GM23338 (cell line): Measurements from ENCODE around the gene PRPF4. TPM values are rescaled to one million over a fixed set of nuclear protein-coding genes. Genes with fewer than 3 reads are reported as not detected.

Experiments used
- CREB1 ChIP-seq: fragments of 250-450 bp; sonication (Bioruptor Pico); IDR thresholded peaks from 2 replicates; pipeline ENCODE4 v1.5.0; 2020; ENCODE audit warnings: low read depth, mild to moderate bottlenecking, moderate library complexity
- EZH2 ChIP-seq: fragments of 200-600 bp; sonication (generic); IDR thresholded peaks from one replicate; pipeline ENCODE4 v1.8.0; 2017; ENCODE audit warnings: antibody characterized with exemption, mild to moderate bottlenecking, low read depth; ENCODE audit not compliant: unreplicated experiment
- POLR2AphosphoS5 ChIP-seq: IDR thresholded peaks from 2 replicates; pipeline ENCODE4 v1.6.1; 2016; ENCODE audit warnings: antibody characterized with exemption, low read depth
- ZNF331 ChIP-seq: fragments of 250-450 bp; sonication (Bioruptor Pico); IDR thresholded peaks from 2 replicates; pipeline ENCODE4 v1.5.0; 2020; ENCODE audit warnings: low read depth, mild to moderate bottlenecking, moderate library complexity
- polyA plus RNA-seq: library from polyadenylated mRNA; unstranded; fragments of >200 nt; fragmentation: Nextera tagmentation; extraction: Ambion mirVana; gene quantifications from 2 replicates; pipeline ENCODE4 v1.2.1, GENCODE V29; 2016
- total RNA-seq: library from RNA; depleted of rRNA; stranded (reverse); fragments of >200 nt; shearing (Covaris generic); gene quantifications from 2 replicates; pipeline ENCODE4 v1.2.3, GENCODE V29; 2014
- TF ChIP-seq, protein P1 (sequence below): fragments of 250-450 bp; sonication (Bioruptor Pico); IDR thresholded peaks from 2 replicates; pipeline ENCODE4 v1.5.0; 2020; ENCODE audit warnings: mild to moderate bottlenecking, moderate library complexity
- TF ChIP-seq, protein P2 (sequence below): IDR thresholded peaks from one replicate; pipeline ENCODE4 v1.6.1; 2018; ENCODE audit warnings: antibody characterized with exemption; ENCODE audit not compliant: unreplicated experiment
- TF ChIP-seq, protein P3 (sequence below), 2 experiments: fragments of 200-600 bp in 1 of 2; sonication (generic) in 1 of 2; conservative IDR thresholded peaks; 2 replicates each; pipeline versions ENCODE4 v1.5.1 to v1.6.1; 2016 to 2017; ENCODE audit warnings: antibody characterized with exemption in 2 of 2, low read depth in 2 of 2, mild to moderate bottlenecking in 2 of 2, moderate library complexity in 1 of 2

PRPF4 gene
- total and polyA plus RNA-seq, 2 experiments from 2014 or later, result 18.7 to 34.6 TPM

DNA sequence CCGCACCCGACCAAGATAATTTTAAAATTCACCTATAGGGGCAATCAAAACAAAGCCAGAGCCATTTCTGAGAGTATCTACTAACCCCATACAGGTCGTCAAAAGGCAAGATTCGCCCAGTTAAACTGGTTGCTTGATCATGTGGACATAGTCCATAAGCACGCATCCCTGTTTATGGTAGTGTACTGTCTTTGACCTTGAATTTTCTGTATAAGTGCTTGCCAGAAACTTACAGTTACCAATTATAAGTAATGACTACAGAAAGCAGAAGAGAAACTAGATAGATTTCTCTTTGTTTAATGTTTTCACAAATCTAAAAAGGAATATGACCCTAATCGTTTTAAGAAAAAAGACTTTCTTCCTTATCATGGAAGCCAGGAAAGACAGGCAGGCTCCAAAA lies 28.5 kb upstream of the PRPF4 start (continued):
- TF ChIP-seq, protein P1, sequence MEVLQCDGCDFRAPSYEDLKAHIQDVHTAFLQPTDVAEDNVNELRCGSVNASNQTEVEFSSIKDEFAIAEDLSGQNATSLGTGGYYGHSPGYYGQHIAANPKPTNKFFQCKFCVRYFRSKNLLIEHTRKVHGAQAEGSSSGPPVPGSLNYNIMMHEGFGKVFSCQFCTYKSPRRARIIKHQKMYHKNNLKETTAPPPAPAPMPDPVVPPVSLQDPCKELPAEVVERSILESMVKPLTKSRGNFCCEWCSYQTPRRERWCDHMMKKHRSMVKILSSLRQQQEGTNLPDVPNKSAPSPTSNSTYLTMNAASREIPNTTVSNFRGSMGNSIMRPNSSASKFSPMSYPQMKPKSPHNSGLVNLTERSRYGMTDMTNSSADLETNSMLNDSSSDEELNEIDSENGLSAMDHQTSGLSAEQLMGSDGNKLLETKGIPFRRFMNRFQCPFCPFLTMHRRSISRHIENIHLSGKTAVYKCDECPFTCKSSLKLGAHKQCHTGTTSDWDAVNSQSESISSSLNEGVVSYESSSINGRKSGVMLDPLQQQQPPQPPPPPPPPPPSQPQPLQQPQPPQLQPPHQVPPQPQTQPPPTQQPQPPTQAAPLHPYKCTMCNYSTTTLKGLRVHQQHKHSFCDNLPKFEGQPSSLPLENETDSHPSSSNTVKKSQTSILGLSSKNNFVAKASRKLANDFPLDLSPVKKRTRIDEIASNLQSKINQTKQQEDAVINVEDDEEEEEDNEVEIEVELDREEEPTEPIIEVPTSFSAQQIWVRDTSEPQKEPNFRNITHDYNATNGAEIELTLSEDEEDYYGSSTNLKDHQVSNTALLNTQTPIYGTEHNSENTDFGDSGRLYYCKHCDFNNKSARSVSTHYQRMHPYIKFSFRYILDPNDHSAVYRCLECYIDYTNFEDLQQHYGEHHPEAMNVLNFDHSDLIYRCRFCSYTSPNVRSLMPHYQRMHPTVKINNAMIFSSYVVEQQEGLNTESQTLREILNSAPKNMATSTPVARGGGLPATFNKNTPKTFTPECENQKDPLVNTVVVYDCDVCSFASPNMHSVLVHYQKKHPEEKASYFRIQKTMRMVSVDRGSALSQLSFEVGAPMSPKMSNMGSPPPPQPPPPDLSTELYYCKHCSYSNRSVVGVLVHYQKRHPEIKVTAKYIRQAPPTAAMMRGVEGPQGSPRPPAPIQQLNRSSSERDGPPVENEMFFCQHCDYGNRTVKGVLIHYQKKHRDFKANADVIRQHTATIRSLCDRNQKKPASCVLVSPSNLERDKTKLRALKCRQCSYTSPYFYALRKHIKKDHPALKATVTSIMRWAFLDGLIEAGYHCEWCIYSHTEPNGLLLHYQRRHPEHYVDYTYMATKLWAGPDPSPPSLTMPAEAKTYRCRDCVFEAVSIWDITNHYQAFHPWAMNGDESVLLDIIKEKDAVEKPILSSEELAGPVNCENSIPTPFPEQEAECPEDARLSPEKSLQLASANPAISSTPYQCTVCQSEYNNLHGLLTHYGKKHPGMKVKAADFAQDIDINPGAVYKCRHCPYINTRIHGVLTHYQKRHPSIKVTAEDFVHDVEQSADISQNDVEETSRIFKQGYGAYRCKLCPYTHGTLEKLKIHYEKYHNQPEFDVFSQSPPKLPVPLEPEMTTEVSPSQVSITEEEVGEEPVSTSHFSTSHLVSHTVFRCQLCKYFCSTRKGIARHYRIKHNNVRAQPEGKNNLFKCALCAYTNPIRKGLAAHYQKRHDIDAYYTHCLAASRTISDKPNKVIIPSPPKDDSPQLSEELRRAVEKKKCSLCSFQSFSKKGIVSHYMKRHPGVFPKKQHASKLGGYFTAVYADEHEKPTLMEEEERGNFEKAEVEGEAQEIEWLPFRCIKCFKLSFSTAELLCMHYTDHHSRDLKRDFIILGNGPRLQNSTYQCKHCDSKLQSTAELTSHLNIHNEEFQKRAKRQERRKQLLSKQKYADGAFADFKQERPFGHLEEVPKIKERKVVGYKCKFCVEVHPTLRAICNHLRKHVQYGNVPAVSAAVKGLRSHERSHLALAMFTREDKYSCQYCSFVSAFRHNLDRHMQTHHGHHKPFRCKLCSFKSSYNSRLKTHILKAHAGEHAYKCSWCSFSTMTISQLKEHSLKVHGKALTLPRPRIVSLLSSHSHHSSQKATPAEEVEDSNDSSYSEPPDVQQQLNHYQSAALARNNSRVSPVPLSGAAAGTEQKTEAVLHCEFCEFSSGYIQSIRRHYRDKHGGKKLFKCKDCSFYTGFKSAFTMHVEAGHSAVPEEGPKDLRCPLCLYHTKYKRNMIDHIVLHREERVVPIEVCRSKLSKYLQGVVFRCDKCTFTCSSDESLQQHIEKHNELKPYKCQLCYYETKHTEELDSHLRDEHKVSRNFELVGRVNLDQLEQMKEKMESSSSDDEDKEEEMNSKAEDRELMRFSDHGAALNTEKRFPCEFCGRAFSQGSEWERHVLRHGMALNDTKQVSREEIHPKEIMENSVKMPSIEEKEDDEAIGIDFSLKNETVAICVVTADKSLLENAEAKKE (CRISPR knock-in tag), result no peak
- TF ChIP-seq ZNF331 (CRISPR knock-in tag) (no peak), POLR2AphosphoS5 (no peak), CREB1 (CRISPR knock-in tag) (no peak), EZH2 (no peak)
- TF ChIP-seq, protein P2, sequence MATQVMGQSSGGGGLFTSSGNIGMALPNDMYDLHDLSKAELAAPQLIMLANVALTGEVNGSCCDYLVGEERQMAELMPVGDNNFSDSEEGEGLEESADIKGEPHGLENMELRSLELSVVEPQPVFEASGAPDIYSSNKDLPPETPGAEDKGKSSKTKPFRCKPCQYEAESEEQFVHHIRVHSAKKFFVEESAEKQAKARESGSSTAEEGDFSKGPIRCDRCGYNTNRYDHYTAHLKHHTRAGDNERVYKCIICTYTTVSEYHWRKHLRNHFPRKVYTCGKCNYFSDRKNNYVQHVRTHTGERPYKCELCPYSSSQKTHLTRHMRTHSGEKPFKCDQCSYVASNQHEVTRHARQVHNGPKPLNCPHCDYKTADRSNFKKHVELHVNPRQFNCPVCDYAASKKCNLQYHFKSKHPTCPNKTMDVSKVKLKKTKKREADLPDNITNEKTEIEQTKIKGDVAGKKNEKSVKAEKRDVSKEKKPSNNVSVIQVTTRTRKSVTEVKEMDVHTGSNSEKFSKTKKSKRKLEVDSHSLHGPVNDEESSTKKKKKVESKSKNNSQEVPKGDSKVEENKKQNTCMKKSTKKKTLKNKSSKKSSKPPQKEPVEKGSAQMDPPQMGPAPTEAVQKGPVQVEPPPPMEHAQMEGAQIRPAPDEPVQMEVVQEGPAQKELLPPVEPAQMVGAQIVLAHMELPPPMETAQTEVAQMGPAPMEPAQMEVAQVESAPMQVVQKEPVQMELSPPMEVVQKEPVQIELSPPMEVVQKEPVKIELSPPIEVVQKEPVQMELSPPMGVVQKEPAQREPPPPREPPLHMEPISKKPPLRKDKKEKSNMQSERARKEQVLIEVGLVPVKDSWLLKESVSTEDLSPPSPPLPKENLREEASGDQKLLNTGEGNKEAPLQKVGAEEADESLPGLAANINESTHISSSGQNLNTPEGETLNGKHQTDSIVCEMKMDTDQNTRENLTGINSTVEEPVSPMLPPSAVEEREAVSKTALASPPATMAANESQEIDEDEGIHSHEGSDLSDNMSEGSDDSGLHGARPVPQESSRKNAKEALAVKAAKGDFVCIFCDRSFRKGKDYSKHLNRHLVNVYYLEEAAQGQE, result no peak
- TF ChIP-seq, protein P3, sequence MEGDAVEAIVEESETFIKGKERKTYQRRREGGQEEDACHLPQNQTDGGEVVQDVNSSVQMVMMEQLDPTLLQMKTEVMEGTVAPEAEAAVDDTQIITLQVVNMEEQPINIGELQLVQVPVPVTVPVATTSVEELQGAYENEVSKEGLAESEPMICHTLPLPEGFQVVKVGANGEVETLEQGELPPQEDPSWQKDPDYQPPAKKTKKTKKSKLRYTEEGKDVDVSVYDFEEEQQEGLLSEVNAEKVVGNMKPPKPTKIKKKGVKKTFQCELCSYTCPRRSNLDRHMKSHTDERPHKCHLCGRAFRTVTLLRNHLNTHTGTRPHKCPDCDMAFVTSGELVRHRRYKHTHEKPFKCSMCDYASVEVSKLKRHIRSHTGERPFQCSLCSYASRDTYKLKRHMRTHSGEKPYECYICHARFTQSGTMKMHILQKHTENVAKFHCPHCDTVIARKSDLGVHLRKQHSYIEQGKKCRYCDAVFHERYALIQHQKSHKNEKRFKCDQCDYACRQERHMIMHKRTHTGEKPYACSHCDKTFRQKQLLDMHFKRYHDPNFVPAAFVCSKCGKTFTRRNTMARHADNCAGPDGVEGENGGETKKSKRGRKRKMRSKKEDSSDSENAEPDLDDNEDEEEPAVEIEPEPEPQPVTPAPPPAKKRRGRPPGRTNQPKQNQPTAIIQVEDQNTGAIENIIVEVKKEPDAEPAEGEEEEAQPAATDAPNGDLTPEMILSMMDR (conservative IDR thresholded peaks at IDR 0.05; ENCODE audit: low read depth in 2 of 2), result no peak
